Smooth muscle cell (in vitro differentiated cells): ENCODE data around the gene TMEM208. TPM values are rescaled to one million over a fixed set of nuclear protein-coding genes. Genes with fewer than 3 reads are reported as not detected.

Experiments used
- DNase-seq: peaks from one replicate; lab custom pipeline; 2025; ENCODE audit not compliant: unreplicated experiment; lab: John Stamatoyannopoulos, UW
- H2AFZ ChIP-seq: fragments of 200-600 bp; sonication (generic); 2 replicates; pipeline ENCODE4 v1.6.0; 2016; ENCODE audit warnings: antibody characterized with exemption, low read depth, mild to moderate bottlenecking
- H3F3A ChIP-seq: fragments of 200-600 bp; sonication (generic); 2 replicates; pipeline ENCODE4 v1.6.0; 2017; ENCODE audit warnings: antibody characterized with exemption, low read depth
- H3K27ac ChIP-seq: fragments of 200-600 bp; sonication (generic); 2 replicates; pipeline ENCODE4 v1.5.1; 2016; ENCODE audit warnings: low read depth, mild to moderate bottlenecking
- H3K27me3 ChIP-seq: fragments of 200-600 bp; sonication (generic); 2 replicates; pipeline ENCODE4 v1.6.1; 2016; ENCODE audit warnings: low read depth, mild to moderate bottlenecking
- H3K36me3 ChIP-seq: fragments of 200-600 bp; sonication (generic); 2 replicates; pipeline ENCODE4 v1.5.1; 2016; ENCODE audit warnings: low read depth
- H3K4me1 ChIP-seq: fragments of 200-600 bp; sonication (generic); 2 replicates; pipeline ENCODE4 v1.5.1; 2016; ENCODE audit warnings: low read depth
- H3K4me2 ChIP-seq: fragments of 200-600 bp; sonication (generic); 2 replicates; pipeline ENCODE4 v1.6.0; 2016; ENCODE audit warnings: mild to moderate bottlenecking
- H3K4me3 ChIP-seq: fragments of 200-600 bp; sonication (generic); 2 replicates; pipeline ENCODE4 v1.5.1; 2016; ENCODE audit warnings: mild to moderate bottlenecking
- H3K79me2 ChIP-seq: fragments of 200-600 bp; sonication (generic); 2 replicates; pipeline ENCODE4 v1.6.0; 2016; ENCODE audit warnings: low read depth, mild to moderate bottlenecking
- H3K9ac ChIP-seq: fragments of 200-600 bp; sonication (generic); 2 replicates; pipeline ENCODE4 v1.6.0; 2016; ENCODE audit warnings: low read depth
- H3K9me3 ChIP-seq: fragments of 200-600 bp; sonication (generic); replicated peaks from 2 replicates; pipeline ENCODE4 v1.5.1; 2016; ENCODE audit warnings: low read depth
- H4K20me1 ChIP-seq: fragments of 200-600 bp; sonication (generic); 2 replicates; pipeline ENCODE4 v1.6.0; 2016; ENCODE audit warnings: low read depth
- CTCF ChIP-seq: fragments of 200-600 bp; sonication (generic); IDR thresholded peaks from 2 replicates; pipeline ENCODE4 v1.5.1; 2017; ENCODE audit warnings: borderline replicate concordance, mild to moderate bottlenecking, antibody characterized with exemption; ENCODE audit not compliant: insufficient read depth, poor library complexity, severe bottlenecking
- WGBS: methylation state at CpG from one replicate; pipeline ENCODE4 v1.1.7; 2016; ENCODE audit warnings: low lambda C conversion rate; 5-methylcytosine and 5-hydroxymethylcytosine counted together
- polyA plus RNA-seq: library from polyadenylated mRNA; unstranded; fragments of >200 nt; fragmentation: Nextera tagmentation; extraction: Ambion mirVana; gene quantifications from 2 replicates; pipeline ENCODE4 v1.2.1, GENCODE V29; 2016
- total RNA-seq: library from RNA; depleted of rRNA; stranded (reverse); fragments of >200 nt; gene quantifications from 2 replicates; pipeline ENCODE4 v1.2.3, GENCODE V29; 2014

Gene TMEM208
- total and polyA plus RNA-seq, 2 experiments from 2014 or later, result 45.4 to 171 TPM

- 73% methylated on average over 3 of the region's 3 CpGs for WGBS
- H3F3A ChIP-seq, result no peaks in the 10 kb centered on the region
These were observed 2.9 kb upstream of the TMEM208 start for GRCh38 chr16:67223992-67224391.

GRCh38 chr16:67226295-67226803, 581 bp upstream of the TMEM208 start:
- Histone ChIP-seq H3K36me3 (no peaks in the 10 kb centered on the region), H3K27ac (no peak overlapping the region), H3K4me2 (peak overlapping the region; percentile 97), H3K9ac (peak overlapping the region; percentile 63), H3K9me3 (no peaks in the 10 kb centered on the region), H4K20me1 (no peaks in the 10 kb centered on the region), H3K4me3 (peak overlapping the region; percentile 80), H3F3A (no peaks in the 10 kb centered on the region), H3K27me3 (no peaks in the 10 kb centered on the region), H2AFZ (peak overlapping the region; percentile 78), H3K4me1 (peaks cover 10% of the 10 kb centered on the region), H3K79me2 (peaks cover 21% of the 10 kb centered on the region)
- TF ChIP-seq CTCF, result no peak
- DNase-seq, result no peak
- 13% methylated on average over 12 of the region's 12 CpGs for WGBS

More at GRCh38 chr16:67223992-67224391, 2.9 kb upstream of the TMEM208 start:
- no peak overlapping the region for H3K9ac ChIP-seq
- DNase-seq, result no peak
- H3K4me1 ChIP-seq, result peaks cover 10% of the 10 kb centered on the region
- no peak overlapping the region for H2AFZ ChIP-seq
- H3K4me2 ChIP-seq, result no peak overlapping the region
- TF ChIP-seq CTCF, result no peak
- H3K9me3 ChIP-seq, result no peaks in the 10 kb centered on the region
- no peaks in the 10 kb centered on the region for H3K27me3 ChIP-seq
- H4K20me1 ChIP-seq, result no peaks in the 10 kb centered on the region
- no peak overlapping the region for H3K27ac ChIP-seq
- peaks cover 20% of the 10 kb centered on the region for H3K79me2 ChIP-seq
- no peaks in the 10 kb centered on the region for H3K36me3 ChIP-seq
- no peak overlapping the region for H3K4me3 ChIP-seq

GRCh38 chr16:67227567-67227921, 614 bp downstream of the TMEM208 start:
- DNase-seq, result no peak
- Histone ChIP-seq H2AFZ (peak overlapping the region; percentile 29), H3K4me1 (peaks cover 10% of the 10 kb centered on the region), H3K36me3 (no peaks in the 10 kb centered on the region), H3F3A (no peaks in the 10 kb centered on the region), H3K27ac (peak overlapping the region; percentile 60), H3K4me2 (peak overlapping the region; percentile 97), H3K4me3 (peak overlapping the region; percentile 80), H3K9ac (peak overlapping the region; percentile 92), H3K9me3 (no peaks in the 10 kb centered on the region), H3K27me3 (no peaks in the 10 kb centered on the region), H4K20me1 (no peaks in the 10 kb centered on the region), H3K79me2 (peaks cover 21% of the 10 kb centered on the region)
- 36% methylated on average over 12 of the region's 12 CpGs for WGBS
- TF ChIP-seq CTCF, result no peak
